HepG2 (cell line): ENCODE measurements around the gene VARS2. TPM values are rescaled to one million over a fixed set of nuclear protein-coding genes. Genes with fewer than 3 reads are reported as not detected.

Source experiments
- ETV6 ChIP-seq: sonication (generic); formaldehyde crosslinking; conservative IDR thresholded peaks from 2 replicates; pipeline ENCODE4 v1.4.0; 2020; ENCODE audit warnings: missing genetic modification reagents
- GMEB1 ChIP-seq: sonication (generic); formaldehyde crosslinking; IDR thresholded peaks from 2 replicates; pipeline ENCODE4 v1.5.1; 2020; ENCODE audit warnings: missing genetic modification reagents, mild to moderate bottlenecking, borderline replicate concordance
- HNRNPLL ChIP-seq: fragments of 200-400 bp; formaldehyde crosslinking; IDR thresholded peaks from 2 replicates; pipeline ENCODE4 v1.6.1; 2017; ENCODE audit warnings: mild to moderate bottlenecking, low read depth, low read length; ENCODE audit not compliant: poor library complexity, severe bottlenecking
- IKZF4 ChIP-seq: sonication (generic); formaldehyde crosslinking; IDR thresholded peaks from 2 replicates; pipeline ENCODE4 v1.5.1; 2020; ENCODE audit warnings: borderline replicate concordance, mild to moderate bottlenecking, low read depth, missing genetic modification reagents; ENCODE audit errors: not compliant biosample characterization
- MAF1 ChIP-seq: sonication (generic); formaldehyde crosslinking; IDR thresholded peaks from 2 replicates; pipeline ENCODE4 v1.5.0; 2020; ENCODE audit warnings: missing genetic modification reagents, borderline replicate concordance
- MEIS1 ChIP-seq: sonication (generic); formaldehyde crosslinking; IDR thresholded peaks from 2 replicates; pipeline ENCODE4 v1.9.0; 2021; ENCODE audit warnings: mild to moderate bottlenecking, missing genetic modification reagents, moderate library complexity, borderline replicate concordance
- NFYC ChIP-seq: IDR thresholded peaks from 2 replicates; pipeline ENCODE4 v1.6.1; 2016; ENCODE audit warnings: missing genetic modification reagents, missing compliant biosample characterization
- RBFOX2 ChIP-seq: fragments of 200-400 bp; formaldehyde crosslinking; IDR thresholded peaks from 2 replicates; pipeline ENCODE4 v1.6.1; 2017; ENCODE audit warnings: low read depth, mild to moderate bottlenecking, low read length
- SSRP1 ChIP-seq: IDR thresholded peaks from 2 replicates; pipeline ENCODE4 v1.6.1; 2016; ENCODE audit warnings: control low read depth
- TCF7 ChIP-seq: sonication (generic); IDR thresholded peaks from 2 replicates; pipeline ENCODE4 v1.6.1; 2016; ENCODE audit warnings: antibody characterized with exemption, low read depth
- XRCC5 ChIP-seq: fragments of 200-400 bp; formaldehyde crosslinking; optimal IDR thresholded peaks from 2 replicates; pipeline ENCODE3; 2017; ENCODE audit warnings: mild to moderate bottlenecking, low read length
- ZBTB3 ChIP-seq: sonication (generic); formaldehyde crosslinking; IDR thresholded peaks from 2 replicates; pipeline ENCODE4 v1.4.0; 2020; ENCODE audit warnings: low read depth, mild to moderate bottlenecking, moderate library complexity, missing genetic modification reagents, borderline replicate concordance
- ZFP36L2 ChIP-seq: sonication (generic); formaldehyde crosslinking; IDR thresholded peaks from 2 replicates; pipeline ENCODE4 v1.4.0; 2020; ENCODE audit warnings: missing genetic modification reagents
- ZNF34 ChIP-seq: sonication (generic); formaldehyde crosslinking; IDR thresholded peaks from 2 replicates; pipeline ENCODE4 v1.4.0; 2020; ENCODE audit warnings: mild to moderate bottlenecking, missing genetic modification reagents, borderline replicate concordance
- ZNF724P ChIP-seq: sonication (generic); formaldehyde crosslinking; IDR thresholded peaks from 2 replicates; pipeline ENCODE4 v1.8.0; 2022; ENCODE audit warnings: missing genetic modification reagents, borderline replicate concordance
- ZNF883 ChIP-seq: sonication (generic); formaldehyde crosslinking; IDR thresholded peaks from 2 replicates; pipeline ENCODE4 v1.5.1; 2020; ENCODE audit warnings: mild to moderate bottlenecking, missing genetic modification reagents; ENCODE audit errors: not compliant biosample characterization
- polyA plus RNA-seq, 8 experiments: library from polyadenylated mRNA; depleted of rRNA in 3 of 8; stranded (reverse) in 7 of 8; unstranded in 1 of 8; fragments of >200 nt; fragmentation: Illumina TruSeq in 4 of 8; extraction: Trizol in 4 of 8; gene quantifications; 2 replicates each; pipeline versions ENCODE4 v1.2.1 to v1.2.3, GENCODE V29; 2011 to 2016; ENCODE audit warnings: low read depth in 4 of 8, missing spikeins in 1 of 8, mixed read lengths in 1 of 8; ENCODE audit not compliant: insufficient read depth in 1 of 8
- total RNA-seq, 5 experiments: library from RNA; depleted of rRNA; stranded (reverse); fragments of >200 nt; fragmentation: Illumina TruSeq; extraction: Trizol; gene quantifications; 2 replicates each; pipeline ENCODE4 v1.2.3, GENCODE V29; 2016; ENCODE audit warnings: low read depth in 1 of 5
- TF ChIP-seq, protein P1 (sequence below): sonication (generic); formaldehyde crosslinking; IDR thresholded peaks from 2 replicates; pipeline ENCODE4 v1.4.0; 2020; ENCODE audit warnings: missing genetic modification reagents
- TF ChIP-seq, protein P2 (sequence below): sonication (generic); formaldehyde crosslinking; IDR thresholded peaks from 2 replicates; pipeline ENCODE4 v1.4.0; 2020; ENCODE audit warnings: mild to moderate bottlenecking, low read depth, missing genetic modification reagents
- TF ChIP-seq, protein P3 (sequence below): sonication (generic); formaldehyde crosslinking; IDR thresholded peaks from 2 replicates; pipeline ENCODE4 v1.8.1; 2023; ENCODE audit warnings: missing genetic modification reagents, mild to moderate bottlenecking, borderline replicate concordance

Gene VARS2
- total and polyA plus RNA-seq, 2 of the 13 experiments (the other 11 are each of a cell fraction or from before 2014, with no cell fraction given), result 61.8 to 71.8 TPM

DNA sequence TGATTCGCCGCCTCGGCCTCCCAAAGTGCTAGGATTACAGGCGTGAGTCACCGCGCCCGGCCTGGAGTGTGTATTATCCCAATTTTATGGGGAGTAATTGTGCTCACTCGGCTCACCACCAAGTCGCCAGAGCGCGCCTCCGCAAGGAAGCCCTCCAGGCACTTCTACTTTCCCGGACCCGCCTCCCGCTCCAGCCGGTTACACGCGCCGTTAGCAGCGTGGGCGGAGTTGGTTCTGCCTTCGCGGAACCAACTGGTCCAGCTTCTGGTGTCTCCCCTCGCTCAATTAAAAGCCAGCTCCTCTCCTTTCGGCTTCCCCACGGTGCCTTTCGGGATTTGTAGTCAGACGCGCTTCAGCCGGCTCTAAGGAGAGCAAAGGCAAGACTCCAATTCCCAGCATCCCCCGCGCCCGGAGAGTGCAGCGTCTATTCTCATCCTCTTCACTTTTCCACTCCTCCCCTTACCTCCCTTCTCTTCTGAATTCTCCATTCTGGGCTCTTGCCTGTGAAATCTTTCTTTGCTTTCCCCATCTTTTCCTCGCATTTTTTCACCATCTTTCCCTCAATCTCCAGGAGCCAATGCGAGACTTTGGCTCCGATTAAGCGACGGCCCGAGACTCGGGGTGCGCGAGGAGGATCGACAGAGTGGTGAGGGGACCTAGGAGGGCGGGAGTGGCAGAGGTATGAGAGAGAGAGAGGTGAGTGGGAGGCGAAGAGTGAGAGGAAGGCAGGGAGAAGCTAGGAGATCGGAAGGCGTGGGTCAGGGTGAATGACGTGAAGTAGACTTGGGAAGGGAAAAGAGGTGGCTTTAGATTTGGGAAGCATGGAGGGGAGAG is 6.1 kb upstream of the VARS2 start, which contains the start of gene GTF2H4 (continued):
- TF ChIP-seq NFYC (CRISPR knock-in tag) (peak; percentile 58), ZNF724P (CRISPR knock-in tag) (peak; percentile 63; the same call in 1 of the 2 replicates), IKZF4 (no peak), XRCC5 (peak; percentile 99), ZNF883 (no peak), SSRP1 (CRISPR knock-in tag) (peak; percentile 43; the same call in 1 of the 2 replicates), RBFOX2 (peak; percentile 59), ZFP36L2 (no peak), ZNF34 (peak; percentile 96; the same call in 1 of the 2 replicates), GMEB1 (CRISPR knock-in tag) (peak; percentile 65; the same call in 1 of the 2 replicates), HNRNPLL (peak; percentile 83), ZBTB3 (CRISPR knock-in tag) (peak; percentile 68; the same call in 1 of the 2 replicates), MEIS1 (CRISPR knock-in tag) (peak; percentile 16; the same call in 1 of the 2 replicates), MAF1 (CRISPR knock-in tag) (no peak), ETV6 (CRISPR knock-in tag) (peak; percentile 66), TCF7 (peak; percentile 38; the same call in 1 of the 2 replicates)
- TF ChIP-seq, protein P1, sequence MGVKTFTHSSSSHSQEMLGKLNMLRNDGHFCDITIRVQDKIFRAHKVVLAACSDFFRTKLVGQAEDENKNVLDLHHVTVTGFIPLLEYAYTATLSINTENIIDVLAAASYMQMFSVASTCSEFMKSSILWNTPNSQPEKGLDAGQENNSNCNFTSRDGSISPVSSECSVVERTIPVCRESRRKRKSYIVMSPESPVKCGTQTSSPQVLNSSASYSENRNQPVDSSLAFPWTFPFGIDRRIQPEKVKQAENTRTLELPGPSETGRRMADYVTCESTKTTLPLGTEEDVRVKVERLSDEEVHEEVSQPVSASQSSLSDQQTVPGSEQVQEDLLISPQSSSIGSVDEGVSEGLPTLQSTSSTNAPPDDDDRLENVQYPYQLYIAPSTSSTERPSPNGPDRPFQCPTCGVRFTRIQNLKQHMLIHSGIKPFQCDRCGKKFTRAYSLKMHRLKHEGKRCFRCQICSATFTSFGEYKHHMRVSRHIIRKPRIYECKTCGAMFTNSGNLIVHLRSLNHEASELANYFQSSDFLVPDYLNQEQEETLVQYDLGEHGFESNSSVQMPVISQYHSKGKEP (CRISPR knock-in tag), result peak; percentile 37; the same call in 1 of the 2 replicates
- TF ChIP-seq, protein P2, sequence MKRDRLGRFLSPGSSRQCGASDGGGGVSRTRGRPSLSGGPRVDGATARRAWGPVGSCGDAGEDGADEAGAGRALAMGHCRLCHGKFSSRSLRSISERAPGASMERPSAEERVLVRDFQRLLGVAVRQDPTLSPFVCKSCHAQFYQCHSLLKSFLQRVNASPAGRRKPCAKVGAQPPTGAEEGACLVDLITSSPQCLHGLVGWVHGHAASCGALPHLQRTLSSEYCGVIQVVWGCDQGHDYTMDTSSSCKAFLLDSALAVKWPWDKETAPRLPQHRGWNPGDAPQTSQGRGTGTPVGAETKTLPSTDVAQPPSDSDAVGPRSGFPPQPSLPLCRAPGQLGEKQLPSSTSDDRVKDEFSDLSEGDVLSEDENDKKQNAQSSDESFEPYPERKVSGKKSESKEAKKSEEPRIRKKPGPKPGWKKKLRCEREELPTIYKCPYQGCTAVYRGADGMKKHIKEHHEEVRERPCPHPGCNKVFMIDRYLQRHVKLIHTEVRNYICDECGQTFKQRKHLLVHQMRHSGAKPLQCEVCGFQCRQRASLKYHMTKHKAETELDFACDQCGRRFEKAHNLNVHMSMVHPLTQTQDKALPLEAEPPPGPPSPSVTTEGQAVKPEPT (CRISPR knock-in tag), result peak; percentile 90; the same call in 1 of the 2 replicates
- TF ChIP-seq, protein P3, sequence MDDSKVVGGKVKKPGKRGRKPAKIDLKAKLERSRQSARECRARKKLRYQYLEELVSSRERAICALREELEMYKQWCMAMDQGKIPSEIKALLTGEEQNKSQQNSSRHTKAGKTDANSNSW (CRISPR knock-in tag), result no peak
